D721Med (cell line): Measurements from ENCODE around the gene GSTT2B.
"Not testable (repeated sequence)": the region's sequence is repeated elsewhere in the genome, so short reads cannot be mapped to it uniquely, and the experiment has no call there.

Experiments
- DNase-seq: peaks from one replicate; pipeline ENCODE4 v3.0.0; 2011; ENCODE audit warnings: low spot score; ENCODE audit not compliant: insufficient read length
- FAIRE-seq: peaks from 2 replicates; lab custom pipeline; 2011; peaks lifted over from hg19 to GRCh38; lab: Jason Lieb, UNC
- CTCF ChIP-seq: IDR thresholded peaks from 2 replicates; pipeline ENCODE4 v1.5.1; 2012; ENCODE audit warnings: mild to moderate bottlenecking, control low read depth; ENCODE audit not compliant: insufficient read depth; ENCODE audit errors: missing control alignments

Gene GSTT2B

GRCh38 chr22:23997092-23997491 is 36.1 kb upstream of the GSTT2B start:
- FAIRE-seq (no peak), DNase-seq (no peak)
- no peak for TF ChIP-seq CTCF

GRCh38 chr22:23993581-23994177 is 32.7 kb upstream of the GSTT2B start:
- DNase-seq, FAIRE-seq: not testable (repeated sequence)

GRCh38 chr22:23993080-23993479 is 32.1 kb upstream of the GSTT2B start:
- not testable (repeated sequence) for DNase-seq, FAIRE-seq

GRCh38 chr22:23989583-23990244 is 28.7 kb upstream of the GSTT2B start:
- not testable (repeated sequence) for DNase-seq, FAIRE-seq

- not testable (repeated sequence) for DNase-seq, FAIRE-seq
Observed at GRCh38 chr22:23986538-23987178, 25.7 kb upstream of the GSTT2B start.

- not testable (repeated sequence) for FAIRE-seq, DNase-seq
Observed at GRCh38 chr22:23986089-23986488, 25.1 kb upstream of the GSTT2B start.

GRCh38 chr22:23984430-23984829 is 23.4 kb upstream of the GSTT2B start:
- FAIRE-seq = no peak
- peak; percentile 47 for TF ChIP-seq CTCF
- DNase-seq = no peak

GRCh38 chr22:23980567-23980966 is 19.6 kb upstream of the GSTT2B start:
- DNase-seq, FAIRE-seq: not testable (repeated sequence)

GRCh38 chr22:23979557-23980240 is 18.7 kb upstream of the GSTT2B start, which contains the start of gene GSTT2:
Gene GSTT2 (plus strand): TSS chr22:23980134.
- DNase-seq, FAIRE-seq: not testable (repeated sequence)

- FAIRE-seq, DNase-seq: not testable (repeated sequence)
Observed at GRCh38 chr22:23977304-23977703, 16.3 kb upstream of the GSTT2B start.

- DNase-seq, FAIRE-seq: not testable (repeated sequence)
Observed at GRCh38 chr22:23974836-23975352, 13.9 kb upstream of the GSTT2B start.

- not testable (repeated sequence) for FAIRE-seq, DNase-seq
Observed at GRCh38 chr22:23974345-23974744, 13.3 kb upstream of the GSTT2B start, which contains the start of gene DDT. Gene DDT (minus strand): TSS chr22:23974441. CDS start chr22:23974414, 27 bp downstream.

- not testable (repeated sequence) for DNase-seq
- FAIRE-seq = peak; percentile 11
Observed at GRCh38 chr22:23971927-23972326, 10.9 kb upstream of the GSTT2B start.
